GM19035 (cell line): ENCODE measurements around the gene PLA2G5.
"Not testable (repeated sequence)": the region's sequence is repeated elsewhere in the genome, so short reads cannot be mapped to it uniquely, and the experiment has no call there.

Source experiments
- ATAC-seq: cut with Tn5 transposase; IDR thresholded peaks from one replicate; pipeline ENCODE4 v1.9.1; 2021; ENCODE audit not compliant: unreplicated experiment

Gene PLA2G5

DNA sequence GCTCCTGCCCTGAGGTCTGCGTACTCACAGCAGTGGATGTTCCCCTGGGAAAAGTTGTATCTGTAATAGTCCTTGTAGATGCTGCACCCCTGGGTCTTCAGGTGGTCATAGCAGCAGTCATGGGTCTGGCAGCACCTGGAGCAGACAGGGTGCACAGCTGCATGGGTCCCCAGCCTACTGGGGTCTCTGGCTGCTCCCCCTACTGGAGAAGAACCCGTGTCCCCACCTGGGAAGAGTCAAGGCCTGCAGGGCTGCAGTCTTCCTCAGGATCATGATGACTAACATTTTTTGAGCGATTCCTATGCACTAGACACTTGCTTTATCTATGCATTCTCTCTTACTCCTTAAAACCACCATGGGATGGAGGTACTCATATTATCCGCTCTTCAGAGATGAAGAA, 45.5 kb downstream of the PLA2G5 start:
- no peak for ATAC-seq

DNA sequence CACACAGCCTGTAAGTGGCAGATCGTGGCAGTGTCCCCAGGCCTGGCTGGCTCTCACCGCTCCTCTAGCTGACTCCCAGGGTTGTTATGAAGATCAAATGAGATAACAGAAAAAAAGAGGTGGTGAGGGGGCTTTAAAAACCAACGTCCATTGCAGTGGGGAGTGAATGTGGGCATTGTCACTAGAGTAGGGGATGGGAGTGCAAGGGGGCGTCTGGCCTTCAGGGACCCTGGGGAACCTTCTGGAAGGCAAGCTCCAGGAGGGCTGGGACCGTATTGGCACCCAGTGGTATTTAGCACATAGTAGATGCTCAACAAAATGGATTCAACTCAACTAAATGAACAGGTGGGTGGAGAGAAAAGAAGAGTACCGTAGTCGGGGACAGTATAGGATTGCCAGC, 45.9 kb downstream of the PLA2G5 start:
- ATAC-seq, result no peak

DNA sequence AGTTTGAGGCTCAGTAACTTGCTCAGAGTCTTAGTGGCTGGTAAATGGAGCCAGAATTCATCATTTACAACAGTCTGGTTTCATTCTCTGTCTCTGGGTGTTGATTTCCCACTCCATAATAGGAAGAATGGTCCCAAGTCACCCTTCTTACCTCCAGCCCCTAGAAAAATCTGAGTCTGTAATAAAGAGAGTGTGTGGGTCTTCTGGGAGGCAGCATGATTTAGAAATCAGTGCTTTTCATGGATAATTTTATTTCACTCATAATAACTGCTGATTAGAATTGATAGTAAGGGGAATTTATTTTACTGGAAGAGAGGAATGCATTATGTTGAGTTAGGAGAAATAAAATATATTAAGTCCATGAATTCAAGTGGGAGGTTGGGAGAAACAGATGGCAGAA, 47.2 kb downstream of the PLA2G5 start:
- no peak for ATAC-seq

DNA sequence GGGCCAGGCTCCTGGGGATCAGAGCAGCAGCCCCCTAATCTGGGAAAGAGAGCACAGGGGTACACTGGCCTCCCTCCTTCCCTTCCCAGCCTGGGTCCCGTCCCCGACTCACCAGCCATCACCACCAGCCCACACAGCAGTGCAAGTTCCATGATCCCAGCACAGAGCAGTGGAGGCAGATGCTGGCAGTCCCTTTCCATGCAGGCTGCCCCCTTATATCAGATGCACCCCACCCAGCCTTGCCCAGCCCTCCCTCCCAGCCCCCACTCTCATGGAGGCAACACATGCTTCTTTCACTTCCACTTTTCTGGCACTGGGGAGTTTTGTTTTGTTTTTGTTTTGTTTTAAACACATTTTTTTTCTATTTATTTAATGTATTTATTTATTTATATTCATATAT, 49.4 kb downstream of the PLA2G5 start, which contains the start of gene PLA2G2D:
TSS of gene PLA2G2D (minus strand) at position 190 of the 400 bp plus-strand sequence. CDS start at position 152, 38 bp downstream.
- no peak for ATAC-seq

DNA sequence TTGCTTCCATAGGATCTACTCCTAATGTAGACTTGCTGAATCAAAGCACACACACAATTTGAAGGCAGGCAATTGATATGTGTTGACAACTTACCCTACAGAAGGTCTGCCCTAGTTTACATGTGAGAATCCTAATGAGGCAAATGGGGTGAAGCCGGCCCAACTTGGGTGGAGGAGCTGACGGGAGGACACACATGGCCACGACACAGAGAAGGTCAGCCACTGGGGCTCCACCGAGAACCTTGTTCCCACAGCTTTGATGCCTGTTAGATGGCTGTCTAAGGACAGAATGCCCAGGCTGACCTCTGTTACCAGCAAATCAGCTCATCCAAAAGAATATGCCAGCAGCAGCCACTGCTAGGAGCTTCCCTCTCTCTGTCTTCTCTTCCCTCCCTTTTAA, 50.8 kb downstream of the PLA2G5 start:
- ATAC-seq, result no peak

DNA sequence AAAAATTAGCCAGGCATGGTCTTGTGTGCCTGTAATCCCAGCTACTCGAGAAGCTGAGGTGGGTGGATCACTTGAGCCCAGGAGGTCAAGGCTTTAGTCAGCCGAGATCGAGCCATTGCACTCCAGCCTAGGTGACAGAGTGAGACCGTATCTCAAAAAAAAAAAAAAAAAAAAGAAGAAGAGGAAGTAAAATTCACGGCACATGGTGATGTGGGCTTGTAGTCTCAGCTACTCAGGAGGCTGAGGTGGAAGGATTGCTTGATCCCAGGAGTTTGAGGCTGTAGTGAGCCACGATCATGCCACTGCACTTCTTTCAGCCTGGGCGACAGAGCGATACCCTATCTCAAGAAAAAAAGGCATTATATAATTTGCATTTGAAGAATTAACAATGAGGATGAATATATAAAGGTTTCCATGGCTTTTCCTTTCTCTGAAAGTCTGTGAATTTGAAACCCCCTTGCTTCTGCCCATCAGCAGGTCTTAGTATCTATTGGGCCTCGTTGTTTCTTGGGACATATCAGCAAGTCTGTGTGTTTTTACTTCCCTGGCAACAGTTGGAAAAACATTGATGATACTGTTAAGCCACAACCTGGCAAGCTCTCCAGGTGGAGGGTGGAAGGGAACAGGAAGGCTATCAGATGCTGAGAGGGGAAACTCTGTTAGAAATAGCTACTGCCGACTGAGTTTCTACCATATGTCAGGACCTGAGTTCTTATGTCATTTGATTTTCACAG, 53.9 kb downstream of the PLA2G5 start:
- no peak for ATAC-seq

DNA sequence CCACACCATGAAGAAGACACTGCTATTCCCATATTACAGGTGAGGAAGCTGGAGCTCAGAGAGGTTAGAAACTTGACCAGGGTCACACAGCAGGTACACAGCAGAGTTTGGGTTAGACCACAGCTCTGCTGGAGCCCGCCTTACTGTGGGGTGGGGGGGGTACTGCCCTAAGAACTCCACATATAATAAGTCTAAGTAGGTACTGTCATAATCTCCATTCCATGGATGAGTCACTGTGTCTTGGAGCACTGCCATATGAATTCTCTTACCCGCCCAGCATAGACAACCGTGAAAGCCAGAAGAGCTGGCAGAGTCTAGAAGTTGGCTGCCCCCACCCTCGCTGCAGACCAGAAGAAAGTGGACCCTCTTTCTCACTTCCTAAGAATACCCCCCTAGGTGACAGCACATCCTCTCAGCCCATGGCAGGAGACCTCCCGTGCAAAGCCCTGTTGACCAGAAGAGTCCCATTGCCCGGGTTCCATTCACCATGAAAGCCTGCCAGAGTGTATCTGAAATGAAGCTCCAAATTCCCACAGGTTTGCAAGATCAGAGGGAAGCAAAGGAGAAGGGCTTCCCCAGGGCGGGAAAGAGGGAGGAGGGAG, 54.6 kb downstream of the PLA2G5 start:
- ATAC-seq, result no peak

DNA sequence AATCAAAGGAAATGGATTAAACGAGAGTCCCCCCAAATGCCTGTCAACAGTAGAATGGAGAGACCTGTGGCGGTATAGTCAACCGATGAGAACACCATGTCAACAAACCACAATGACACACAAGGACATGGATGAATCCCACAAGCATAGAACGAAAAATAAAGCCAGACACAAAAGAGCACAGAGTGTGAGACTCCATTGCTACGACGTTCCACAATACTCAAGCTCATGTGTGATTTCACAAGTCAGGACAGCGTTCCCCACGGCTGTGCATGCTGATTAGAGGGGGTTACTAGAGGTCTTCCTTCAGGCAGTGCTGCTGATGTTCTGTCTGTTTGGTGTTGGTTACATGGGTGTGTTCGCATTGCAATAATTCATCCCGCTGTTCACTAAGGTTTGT, 55.1 kb downstream of the PLA2G5 start:
- no peak for ATAC-seq

DNA sequence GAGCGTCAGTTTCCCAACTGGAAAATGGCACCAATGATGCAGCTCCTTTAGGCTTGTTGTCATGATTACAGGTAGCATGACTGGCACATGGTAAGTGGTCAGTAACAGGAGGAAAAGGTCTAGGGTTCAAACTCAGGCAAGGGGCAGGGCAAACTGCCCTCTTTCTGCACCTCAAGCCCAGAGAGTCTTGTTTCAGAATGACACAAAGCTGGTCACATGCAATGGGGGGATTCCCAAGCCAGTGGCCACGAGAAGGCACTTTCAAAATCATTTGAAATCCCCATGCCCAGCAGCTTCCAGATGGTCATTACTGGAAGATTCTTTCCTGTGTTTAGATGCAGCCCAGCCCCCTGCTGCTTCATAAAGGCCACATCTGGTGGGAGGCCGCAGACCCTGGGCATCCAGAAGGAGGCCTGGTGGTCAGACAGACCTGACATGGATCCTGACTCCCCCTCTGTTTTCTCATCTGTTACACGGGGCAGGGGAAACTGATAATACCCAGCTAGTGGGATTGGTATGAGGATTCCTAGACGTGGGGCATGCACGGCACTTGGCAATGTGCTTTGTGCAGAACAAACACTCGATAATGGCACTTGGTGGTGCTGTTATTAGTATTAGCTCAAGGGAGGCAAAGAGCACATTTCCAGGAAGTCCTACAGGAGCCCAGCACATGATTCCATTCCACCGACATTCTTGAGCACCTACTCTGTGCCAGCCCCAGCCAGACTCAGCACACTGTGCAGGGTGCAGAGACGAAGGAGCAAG, 56.2 kb downstream of the PLA2G5 start:
- peak; percentile 55 for ATAC-seq

DNA sequence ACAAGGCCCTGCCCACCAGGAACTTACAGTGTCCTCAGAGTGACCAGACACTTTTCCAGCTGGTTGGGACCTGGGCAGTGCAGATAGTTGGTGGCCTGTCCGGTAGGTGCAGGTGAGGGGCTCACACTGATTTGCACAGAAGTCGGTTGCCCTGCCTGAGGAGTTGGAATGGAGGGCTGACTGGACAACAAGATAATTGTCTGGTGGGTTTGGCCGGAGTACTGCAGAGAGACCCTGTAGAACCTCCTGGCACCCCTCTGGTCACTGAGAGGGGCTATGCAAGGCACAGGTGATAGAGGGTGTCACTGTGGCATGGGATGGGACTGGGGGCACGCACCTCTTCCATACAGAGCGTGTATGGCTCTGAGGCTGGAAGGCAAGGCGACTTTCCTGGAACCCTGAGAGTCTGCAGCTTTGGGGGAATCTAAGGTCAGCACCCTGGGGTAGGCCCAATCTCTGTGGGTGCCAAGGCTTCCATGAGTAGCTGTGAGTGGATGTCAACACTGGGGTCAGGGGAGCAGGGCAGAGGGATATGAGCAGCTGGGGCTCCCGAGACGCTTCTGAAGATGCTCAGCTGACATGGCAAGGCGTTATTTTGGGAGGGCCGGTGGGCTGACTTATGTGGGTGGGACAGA, 56.9 kb downstream of the PLA2G5 start:
- ATAC-seq, result no peak

DNA sequence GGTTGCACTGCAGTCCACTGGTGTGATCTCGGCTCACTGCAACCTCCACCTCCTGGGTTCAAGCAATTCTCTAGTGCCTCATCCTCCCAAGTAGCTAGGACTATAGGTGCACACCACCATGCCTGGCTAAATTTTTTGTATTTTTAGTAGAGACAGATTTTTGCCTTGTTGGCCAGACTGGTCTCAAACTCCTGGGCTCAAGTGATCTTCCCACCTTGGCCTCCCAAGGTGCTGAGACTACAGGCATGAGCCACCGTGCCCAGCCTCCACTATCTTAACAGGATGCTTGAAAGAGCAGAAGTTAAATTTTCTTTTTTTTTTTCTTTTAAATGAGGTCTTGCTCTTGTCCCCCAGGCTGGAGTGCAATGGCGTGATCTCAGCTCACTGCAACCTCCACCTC, 60.5 kb downstream of the PLA2G5 start:
- not testable (repeated sequence) for ATAC-seq

DNA sequence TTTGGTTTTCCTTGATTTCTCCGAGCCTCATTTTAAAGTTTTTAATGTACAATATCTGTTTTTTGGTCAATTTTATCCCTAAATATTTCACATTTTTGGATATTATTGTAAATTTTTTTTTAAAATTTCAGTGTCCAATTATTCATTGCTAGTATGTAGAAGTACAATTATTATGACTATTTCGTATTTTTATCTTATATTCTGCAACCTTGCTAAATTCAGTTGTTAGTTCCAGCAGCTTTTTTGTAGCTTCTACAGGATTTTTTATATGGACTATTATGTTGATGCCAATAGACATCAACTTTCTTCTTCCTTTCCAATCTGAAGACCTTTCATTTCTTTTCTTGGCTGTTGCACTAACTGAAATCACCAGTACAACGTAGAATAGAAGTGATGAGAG, 65.0 kb downstream of the PLA2G5 start:
- ATAC-seq, result no peak

DNA sequence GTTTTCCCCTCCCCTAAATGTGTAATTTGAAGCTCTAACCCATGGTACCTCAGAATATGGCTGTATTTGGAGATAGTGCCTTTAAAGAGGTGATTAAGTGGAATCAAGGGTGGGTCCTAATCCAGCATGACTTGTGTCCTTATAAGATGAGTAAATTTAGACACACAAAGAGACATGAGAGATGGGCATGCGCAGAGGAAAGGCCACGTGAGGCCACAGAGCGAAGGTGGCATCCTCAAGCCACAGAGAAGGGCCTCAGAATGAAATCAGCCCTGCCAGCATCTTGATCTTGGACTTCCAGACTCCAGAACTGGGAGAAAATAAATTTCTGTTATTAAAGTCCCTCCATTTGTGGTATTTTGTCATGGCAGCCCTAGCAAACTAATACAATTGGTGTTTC, 66.3 kb downstream of the PLA2G5 start:
- no peak for ATAC-seq

DNA sequence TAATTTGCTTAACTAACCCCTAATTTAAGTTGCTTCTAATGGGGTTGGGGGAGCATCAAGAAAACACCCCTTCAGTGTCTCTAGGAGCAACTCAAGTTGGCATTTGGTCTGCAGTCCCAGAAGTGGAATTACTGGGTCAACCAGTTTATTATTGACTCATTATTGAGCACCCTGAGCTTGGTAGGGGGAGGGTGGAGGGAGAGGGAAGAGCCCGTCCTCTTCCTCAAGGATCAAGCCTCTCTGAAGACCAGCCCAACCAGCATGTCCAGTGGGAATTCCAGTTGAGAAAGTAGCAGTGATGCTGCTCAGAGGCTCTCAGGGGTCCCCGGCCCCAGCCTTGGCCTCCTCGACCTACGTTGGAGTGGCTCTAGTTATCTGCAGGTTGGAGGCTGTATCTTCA, 67.1 kb downstream of the PLA2G5 start:
- no peak for ATAC-seq

DNA sequence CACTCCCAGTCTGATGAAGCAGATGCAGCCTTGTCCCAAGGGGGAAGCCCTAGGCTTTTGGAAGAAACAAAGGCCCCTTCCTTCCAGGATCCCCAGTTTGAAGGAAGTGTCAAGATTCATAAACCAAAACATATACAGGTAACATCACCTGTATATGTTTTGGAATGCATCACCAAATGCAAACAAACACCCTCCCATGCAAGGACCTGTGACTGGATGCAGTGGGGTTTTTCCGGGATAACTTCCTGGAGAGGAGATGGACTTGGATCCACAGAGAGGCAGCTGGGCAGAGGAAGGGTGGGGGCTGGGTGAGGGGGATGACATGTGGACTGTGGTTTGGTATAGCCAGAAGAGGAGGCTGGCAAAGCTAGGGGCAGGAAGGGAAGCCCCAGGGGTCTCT, 67.6 kb downstream of the PLA2G5 start:
- ATAC-seq, result no peak

DNA sequence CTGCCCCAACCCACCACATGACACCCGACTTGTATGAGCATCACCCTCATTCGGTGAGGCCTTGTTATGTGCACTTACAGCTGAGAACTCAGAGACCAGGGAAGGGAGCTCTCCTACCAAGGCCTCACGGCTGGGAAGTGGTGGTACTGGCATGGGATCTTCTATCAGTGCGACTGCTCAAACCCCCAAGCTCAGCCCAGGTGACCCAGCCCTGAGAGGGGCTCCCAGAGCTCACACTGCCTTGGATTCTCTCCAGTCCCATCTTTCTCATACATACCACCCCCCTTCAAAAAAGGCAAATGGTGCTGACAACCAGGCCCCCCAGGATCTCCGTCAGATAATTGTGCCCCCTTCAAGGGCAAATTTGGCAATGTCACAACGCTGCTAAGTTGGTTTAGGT, 68.4 kb downstream of the PLA2G5 start:
- ATAC-seq, result no peak

DNA sequence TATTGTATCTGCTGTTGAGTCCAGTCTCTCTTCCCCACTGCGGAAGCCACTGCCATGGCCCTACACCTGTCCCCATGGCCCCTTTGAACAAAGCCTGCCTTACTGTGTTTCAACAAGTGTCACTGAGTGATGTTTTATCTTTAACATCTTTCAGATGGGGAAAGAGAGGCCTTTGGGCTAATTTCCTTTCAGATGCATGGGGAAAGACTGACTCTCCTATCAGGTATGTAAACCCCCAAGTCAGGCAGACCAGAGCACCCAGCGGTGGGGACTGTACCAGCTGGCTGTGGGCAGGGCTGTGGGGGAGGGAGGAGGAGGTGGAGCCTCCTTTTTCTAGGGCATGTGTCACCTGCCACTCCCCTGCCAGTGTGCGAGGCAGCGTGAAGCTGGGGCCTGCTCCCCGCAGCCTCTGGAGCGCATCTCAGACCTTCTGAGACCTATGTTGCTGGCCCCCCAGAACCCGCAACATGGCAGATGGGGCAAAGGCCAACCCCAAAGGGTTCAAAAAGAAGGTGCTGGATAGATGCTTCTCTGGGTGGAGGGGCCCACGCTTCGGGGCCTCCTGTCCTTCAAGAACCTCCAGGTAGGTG, 69.1 kb downstream of the PLA2G5 start, which contains the start of gene PLA2G2F:
TSS of gene PLA2G2F (plus strand) at position 363 of the 590 bp plus-strand sequence. CDS start at position 468, 105 bp downstream.
- no peak for ATAC-seq

DNA sequence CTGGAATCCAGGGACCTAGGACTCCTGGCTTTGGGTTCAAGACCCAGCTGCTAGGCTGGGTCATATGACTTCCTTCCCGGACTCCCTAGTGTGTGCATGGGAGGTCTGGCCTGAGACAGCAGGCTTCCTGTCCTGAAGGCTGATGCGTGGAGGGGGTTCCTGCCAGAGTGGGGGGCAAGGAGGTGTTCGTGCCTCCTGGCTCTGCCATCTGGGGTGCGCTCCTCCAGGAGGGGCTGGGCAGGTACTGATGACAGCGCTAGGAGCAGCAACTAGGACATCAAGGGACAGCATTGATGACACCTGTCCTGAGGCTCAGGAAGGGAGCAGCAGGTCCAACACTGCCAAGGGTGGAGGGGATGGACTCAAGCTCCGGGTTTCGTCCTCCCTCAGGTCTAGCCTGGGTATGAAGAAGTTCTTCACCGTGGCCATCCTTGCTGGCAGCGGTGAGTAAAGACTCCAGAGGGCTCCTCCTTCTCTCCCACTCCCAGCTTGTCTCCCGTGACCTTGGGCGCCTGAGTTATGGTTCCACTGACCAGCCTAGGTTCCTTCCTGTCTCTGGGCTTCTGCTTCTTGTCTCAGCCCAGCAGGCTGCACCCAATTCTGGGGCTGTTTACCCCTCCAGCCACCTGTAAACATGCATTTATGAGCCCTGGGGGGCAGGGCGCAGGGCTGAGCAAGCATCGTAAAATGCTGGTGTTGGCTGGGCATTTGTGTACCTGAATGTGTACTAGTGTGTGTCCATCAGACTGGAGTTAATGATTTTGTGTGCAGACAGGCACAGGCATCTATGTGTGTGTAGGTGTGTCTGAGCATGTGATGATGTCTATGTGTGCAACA, 70.0 kb downstream of the PLA2G5 start:
- no peak for ATAC-seq

DNA sequence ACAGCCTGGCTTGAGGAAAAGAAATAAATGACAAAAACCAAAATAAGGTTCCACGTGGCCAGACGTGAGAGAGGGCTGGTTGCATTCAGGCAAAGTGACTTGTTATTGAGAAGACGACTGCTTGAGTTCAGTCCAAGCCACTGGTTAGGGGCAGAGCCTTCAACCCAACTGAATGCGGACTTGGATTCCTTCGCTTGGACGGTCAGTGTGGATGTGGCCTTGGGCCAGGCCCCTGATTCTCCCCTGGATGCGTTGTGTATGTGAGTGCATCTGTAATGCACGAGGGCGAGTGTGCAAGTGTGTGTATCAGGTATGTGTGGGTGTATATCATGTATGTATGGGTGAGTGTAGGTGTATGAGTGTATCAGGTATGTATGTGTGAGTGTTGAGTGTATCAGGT, 71.0 kb downstream of the PLA2G5 start:
- ATAC-seq, result no peak

DNA sequence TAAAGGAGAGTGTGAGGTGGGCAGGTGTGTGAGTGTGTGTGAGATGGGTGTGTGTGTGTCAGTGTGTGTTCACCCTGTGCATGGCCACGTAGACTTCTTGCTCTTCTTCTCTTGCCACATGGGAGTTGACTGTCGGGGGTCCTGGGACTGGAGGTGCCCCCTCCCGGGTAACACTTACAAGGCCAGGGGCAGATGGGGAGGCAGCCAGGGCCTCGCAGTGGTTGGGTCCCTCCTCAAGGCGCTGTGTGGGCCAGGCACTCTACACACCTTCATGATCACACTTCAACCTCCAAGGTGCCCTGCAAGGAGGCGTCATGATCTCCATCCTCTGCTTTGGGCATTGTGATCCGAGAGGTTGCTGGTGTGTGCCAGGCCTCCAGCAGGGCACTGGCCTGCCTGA, 71.5 kb downstream of the PLA2G5 start:
- no peak for ATAC-seq
